ENCODE results near the gene VIM.

The VIM gene

GRCh38 chr10:17181751-17182150, 46.3 kb upstream of the VIM start:
- TF ChIP-seq, protein P1, sequence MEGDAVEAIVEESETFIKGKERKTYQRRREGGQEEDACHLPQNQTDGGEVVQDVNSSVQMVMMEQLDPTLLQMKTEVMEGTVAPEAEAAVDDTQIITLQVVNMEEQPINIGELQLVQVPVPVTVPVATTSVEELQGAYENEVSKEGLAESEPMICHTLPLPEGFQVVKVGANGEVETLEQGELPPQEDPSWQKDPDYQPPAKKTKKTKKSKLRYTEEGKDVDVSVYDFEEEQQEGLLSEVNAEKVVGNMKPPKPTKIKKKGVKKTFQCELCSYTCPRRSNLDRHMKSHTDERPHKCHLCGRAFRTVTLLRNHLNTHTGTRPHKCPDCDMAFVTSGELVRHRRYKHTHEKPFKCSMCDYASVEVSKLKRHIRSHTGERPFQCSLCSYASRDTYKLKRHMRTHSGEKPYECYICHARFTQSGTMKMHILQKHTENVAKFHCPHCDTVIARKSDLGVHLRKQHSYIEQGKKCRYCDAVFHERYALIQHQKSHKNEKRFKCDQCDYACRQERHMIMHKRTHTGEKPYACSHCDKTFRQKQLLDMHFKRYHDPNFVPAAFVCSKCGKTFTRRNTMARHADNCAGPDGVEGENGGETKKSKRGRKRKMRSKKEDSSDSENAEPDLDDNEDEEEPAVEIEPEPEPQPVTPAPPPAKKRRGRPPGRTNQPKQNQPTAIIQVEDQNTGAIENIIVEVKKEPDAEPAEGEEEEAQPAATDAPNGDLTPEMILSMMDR (IDR thresholded peaks at IDR 0.05; ENCODE audit: low read length): no peak
- TF ChIP-seq EZH2 (IDR thresholded peaks at IDR 0.05; ENCODE audit: borderline replicate concordance, low read length): no peak
- H3K79me2 ChIP-seq (ENCODE audit: insufficient read depth, low read length): no peaks in the 10 kb centered on the region
- no peaks in the 10 kb centered on the region for H3F3A ChIP-seq (ENCODE audit: insufficient read depth, low read length)
- H3K27ac ChIP-seq (ENCODE audit: low read depth, low read length, poor library complexity, severe bottlenecking): no peak overlapping the region
- no peak overlapping the region for H3K9ac ChIP-seq (ENCODE audit: low read length)
- H3K36me3 ChIP-seq (ENCODE audit: insufficient read depth, low read length): no peaks in the 10 kb centered on the region
- H3K4me2 ChIP-seq (ENCODE audit: low read length): no peak overlapping the region
- no peaks in the 10 kb centered on the region for H4K20me1 ChIP-seq (ENCODE audit: insufficient read depth, low read length)
- H3K4me1 ChIP-seq (ENCODE audit: insufficient read depth, low read length, severe bottlenecking): no peaks in the 10 kb centered on the region
- no peaks in the 10 kb centered on the region for H3K27me3 ChIP-seq (ENCODE audit: insufficient read depth, low read length)
- H2AFZ ChIP-seq (ENCODE audit: low read length): no peak overlapping the region
- no peaks in the 10 kb centered on the region for H3K9me3 ChIP-seq (ENCODE audit: low read length)
- no peak overlapping the region for H3K4me3 ChIP-seq (ENCODE audit: low read depth, low read length, poor library complexity, severe bottlenecking)
- H3K9me2 ChIP-seq (ENCODE audit: low read depth, low read length): no peaks in the 10 kb centered on the region

DNA sequence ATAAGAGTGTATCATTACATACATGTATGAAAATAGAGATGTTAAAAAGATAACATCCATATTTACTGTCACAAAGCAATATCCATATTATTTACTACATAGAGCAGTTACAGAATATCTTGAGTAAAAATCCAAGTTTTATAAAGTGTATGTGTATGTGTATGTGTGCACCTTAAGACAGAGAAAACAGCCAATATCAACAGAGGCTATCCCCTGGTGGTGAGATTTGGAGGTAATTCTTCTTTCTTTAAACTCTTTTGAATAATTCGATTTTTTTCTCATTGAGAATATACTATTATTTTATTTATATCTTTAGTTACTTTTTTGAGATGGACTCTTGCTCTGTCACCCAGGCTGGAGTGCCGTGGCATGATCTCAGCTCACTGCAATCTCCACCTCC, 44.9 kb upstream of the VIM start:
- Histone ChIP-seq H3K9ac (ENCODE audit: low read length) (no peak overlapping the region), H3K36me3 (ENCODE audit: insufficient read depth, low read length) (no peaks in the 10 kb centered on the region), H2AFZ (ENCODE audit: low read length) (no peak overlapping the region), H3K4me3 (ENCODE audit: low read depth, low read length, poor library complexity, severe bottlenecking) (no peak overlapping the region), H3F3A (ENCODE audit: insufficient read depth, low read length) (no peaks in the 10 kb centered on the region), H3K27ac (ENCODE audit: low read depth, low read length, poor library complexity, severe bottlenecking) (no peak overlapping the region), H3K27me3 (ENCODE audit: insufficient read depth, low read length) (no peaks in the 10 kb centered on the region), H3K79me2 (ENCODE audit: insufficient read depth, low read length) (no peaks in the 10 kb centered on the region), H3K9me2 (ENCODE audit: low read depth, low read length) (no peaks in the 10 kb centered on the region), H3K4me1 (ENCODE audit: insufficient read depth, low read length, severe bottlenecking) (no peaks in the 10 kb centered on the region), H4K20me1 (ENCODE audit: insufficient read depth, low read length) (no peaks in the 10 kb centered on the region), H3K9me3 (ENCODE audit: low read length) (no peaks in the 10 kb centered on the region), H3K4me2 (ENCODE audit: low read length) (no peak overlapping the region)
- TF ChIP-seq EZH2 (IDR thresholded peaks at IDR 0.05; ENCODE audit: borderline replicate concordance, low read length): no peak
- TF ChIP-seq, protein P1 (IDR thresholded peaks at IDR 0.05; ENCODE audit: low read length): no peak

- no peak overlapping the region for H3K4me2 ChIP-seq (ENCODE audit: low read length)
- no peaks in the 10 kb centered on the region for H4K20me1 ChIP-seq (ENCODE audit: insufficient read depth, low read length)
- no peak overlapping the region for H3K27ac ChIP-seq (ENCODE audit: low read depth, low read length, poor library complexity, severe bottlenecking)
- H3K36me3 ChIP-seq (ENCODE audit: insufficient read depth, low read length): no peaks in the 10 kb centered on the region
- H3K4me3 ChIP-seq (ENCODE audit: low read depth, low read length, poor library complexity, severe bottlenecking): no peak overlapping the region
- no peaks in the 10 kb centered on the region for H3K27me3 ChIP-seq (ENCODE audit: insufficient read depth, low read length)
- H3K9me2 ChIP-seq (ENCODE audit: low read depth, low read length): no peaks in the 10 kb centered on the region
- H3K9ac ChIP-seq (ENCODE audit: low read length): no peak overlapping the region
- no peak for TF ChIP-seq EZH2 (IDR thresholded peaks at IDR 0.05; ENCODE audit: borderline replicate concordance, low read length)
- TF ChIP-seq, protein P1 (IDR thresholded peaks at IDR 0.05; ENCODE audit: low read length): no peak
- H3K9me3 ChIP-seq (ENCODE audit: low read length): no peaks in the 10 kb centered on the region
- H2AFZ ChIP-seq (ENCODE audit: low read length): no peak overlapping the region
- no peaks in the 10 kb centered on the region for H3K4me1 ChIP-seq (ENCODE audit: insufficient read depth, low read length, severe bottlenecking)
- H3F3A ChIP-seq (ENCODE audit: insufficient read depth, low read length): no peaks in the 10 kb centered on the region
- H3K79me2 ChIP-seq (ENCODE audit: insufficient read depth, low read length): no peaks in the 10 kb centered on the region
These were observed 42.2 kb upstream of the VIM start for GRCh38 chr10:17185873-17186272.
